Ishikawa (cell line): Measurements from ENCODE around the gene KCNAB1.

ENCODE experiments used
- CEBPB ChIP-seq: IDR thresholded peaks from 2 replicates; pipeline ENCODE4 v1.6.1; 2012
- CREB1 ChIP-seq: IDR thresholded peaks from 2 replicates; pipeline ENCODE4 v1.6.1; 2012; ENCODE audit warnings: low read depth
- EGR1 ChIP-seq: IDR thresholded peaks from 2 replicates; pipeline ENCODE4 v1.6.1; 2012
- EP300 ChIP-seq: IDR thresholded peaks from 2 replicates; pipeline ENCODE4 v1.6.1; 2012; ENCODE audit warnings: borderline replicate concordance
- FOXM1 ChIP-seq: IDR thresholded peaks from 2 replicates; pipeline ENCODE4 v1.6.1; 2012; ENCODE audit warnings: low read depth, borderline replicate concordance
- NFIC ChIP-seq: IDR thresholded peaks from 2 replicates; pipeline ENCODE4 v1.6.1; 2012
- RAD21 ChIP-seq: IDR thresholded peaks from 2 replicates; pipeline ENCODE4 v1.6.1; 2012; ENCODE audit warnings: low read depth
- TCF12 ChIP-seq: IDR thresholded peaks from 2 replicates; pipeline ENCODE4 v1.6.1; 2012; ENCODE audit warnings: low read depth
- YY1 ChIP-seq: IDR thresholded peaks from 2 replicates; pipeline ENCODE4 v1.6.1; 2012; ENCODE audit warnings: low read depth
- TF ChIP-seq, protein P1 (sequence below): IDR thresholded peaks from 2 replicates; pipeline ENCODE4 v1.6.1; 2012; ENCODE audit warnings: low read depth, mild to moderate bottlenecking
- TF ChIP-seq, protein P2 (sequence below): IDR thresholded peaks from 2 replicates; pipeline ENCODE4 v1.6.1; 2012
- TF ChIP-seq, protein P3 (sequence below): IDR thresholded peaks from 2 replicates; pipeline ENCODE4 v1.6.1; 2012

DNA sequence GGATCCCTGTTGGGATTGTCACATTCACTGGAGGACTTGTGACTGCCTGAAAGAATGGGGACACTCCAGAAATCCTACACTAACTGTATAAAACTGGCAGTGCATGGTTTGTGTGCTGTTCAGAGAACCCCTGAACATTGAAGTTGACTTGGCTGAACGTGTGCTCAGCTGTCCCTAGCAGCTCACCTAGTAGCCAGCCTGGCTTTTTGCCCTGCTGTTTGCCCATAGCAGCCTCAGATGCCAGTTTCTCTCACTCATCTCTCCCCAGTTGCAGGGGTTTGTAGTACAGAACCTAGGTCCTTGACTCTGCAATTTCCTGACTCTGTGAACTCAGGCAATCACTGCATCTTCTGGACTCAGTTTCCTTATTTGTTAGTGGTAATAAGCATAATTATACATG is 63.0 kb downstream of the KCNAB1 start:
- TF ChIP-seq, protein P1, sequence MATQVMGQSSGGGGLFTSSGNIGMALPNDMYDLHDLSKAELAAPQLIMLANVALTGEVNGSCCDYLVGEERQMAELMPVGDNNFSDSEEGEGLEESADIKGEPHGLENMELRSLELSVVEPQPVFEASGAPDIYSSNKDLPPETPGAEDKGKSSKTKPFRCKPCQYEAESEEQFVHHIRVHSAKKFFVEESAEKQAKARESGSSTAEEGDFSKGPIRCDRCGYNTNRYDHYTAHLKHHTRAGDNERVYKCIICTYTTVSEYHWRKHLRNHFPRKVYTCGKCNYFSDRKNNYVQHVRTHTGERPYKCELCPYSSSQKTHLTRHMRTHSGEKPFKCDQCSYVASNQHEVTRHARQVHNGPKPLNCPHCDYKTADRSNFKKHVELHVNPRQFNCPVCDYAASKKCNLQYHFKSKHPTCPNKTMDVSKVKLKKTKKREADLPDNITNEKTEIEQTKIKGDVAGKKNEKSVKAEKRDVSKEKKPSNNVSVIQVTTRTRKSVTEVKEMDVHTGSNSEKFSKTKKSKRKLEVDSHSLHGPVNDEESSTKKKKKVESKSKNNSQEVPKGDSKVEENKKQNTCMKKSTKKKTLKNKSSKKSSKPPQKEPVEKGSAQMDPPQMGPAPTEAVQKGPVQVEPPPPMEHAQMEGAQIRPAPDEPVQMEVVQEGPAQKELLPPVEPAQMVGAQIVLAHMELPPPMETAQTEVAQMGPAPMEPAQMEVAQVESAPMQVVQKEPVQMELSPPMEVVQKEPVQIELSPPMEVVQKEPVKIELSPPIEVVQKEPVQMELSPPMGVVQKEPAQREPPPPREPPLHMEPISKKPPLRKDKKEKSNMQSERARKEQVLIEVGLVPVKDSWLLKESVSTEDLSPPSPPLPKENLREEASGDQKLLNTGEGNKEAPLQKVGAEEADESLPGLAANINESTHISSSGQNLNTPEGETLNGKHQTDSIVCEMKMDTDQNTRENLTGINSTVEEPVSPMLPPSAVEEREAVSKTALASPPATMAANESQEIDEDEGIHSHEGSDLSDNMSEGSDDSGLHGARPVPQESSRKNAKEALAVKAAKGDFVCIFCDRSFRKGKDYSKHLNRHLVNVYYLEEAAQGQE = no peak
- TF ChIP-seq, protein P2, sequence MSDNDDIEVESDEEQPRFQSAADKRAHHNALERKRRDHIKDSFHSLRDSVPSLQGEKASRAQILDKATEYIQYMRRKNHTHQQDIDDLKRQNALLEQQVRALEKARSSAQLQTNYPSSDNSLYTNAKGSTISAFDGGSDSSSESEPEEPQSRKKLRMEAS = no peak
- TF ChIP-seq NFIC = no peak
- no peak for TF ChIP-seq CREB1
- TF ChIP-seq TCF12 = no peak
- TF ChIP-seq, protein P3, sequence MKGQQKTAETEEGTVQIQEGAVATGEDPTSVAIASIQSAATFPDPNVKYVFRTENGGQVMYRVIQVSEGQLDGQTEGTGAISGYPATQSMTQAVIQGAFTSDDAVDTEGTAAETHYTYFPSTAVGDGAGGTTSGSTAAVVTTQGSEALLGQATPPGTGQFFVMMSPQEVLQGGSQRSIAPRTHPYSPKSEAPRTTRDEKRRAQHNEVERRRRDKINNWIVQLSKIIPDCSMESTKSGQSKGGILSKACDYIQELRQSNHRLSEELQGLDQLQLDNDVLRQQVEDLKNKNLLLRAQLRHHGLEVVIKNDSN = no peak
- TF ChIP-seq CEBPB = no peak
- TF ChIP-seq EP300 = no peak
- TF ChIP-seq FOXM1 = no peak
- no peak for TF ChIP-seq EGR1
- no peak for TF ChIP-seq YY1
- no peak for TF ChIP-seq RAD21
